Testis (tissue), 2 donors: ENCODE data around the gene RNF17.

ENCODE experiments used
- POLR2A ChIP-seq: fragments of 450-650 bp; IDR thresholded peaks from one replicate; pipeline ENCODE4 v1.6.1; 2017; ENCODE audit warnings: antibody characterized with exemption, mild to moderate bottlenecking, moderate library complexity
- TF ChIP-seq, protein P1 (sequence below), 3 experiments: fragments of 450-650 bp in 2 of 3; fragments of 200-600 bp in 1 of 3; sonication (generic) in 1 of 3; IDR thresholded peaks; one replicate each; pipeline ENCODE4 v1.5.1; 2016 to 2019; ENCODE audit warnings: antibody characterized with exemption in 3 of 3, mild to moderate bottlenecking in 2 of 3, moderate library complexity in 1 of 3

DNA sequence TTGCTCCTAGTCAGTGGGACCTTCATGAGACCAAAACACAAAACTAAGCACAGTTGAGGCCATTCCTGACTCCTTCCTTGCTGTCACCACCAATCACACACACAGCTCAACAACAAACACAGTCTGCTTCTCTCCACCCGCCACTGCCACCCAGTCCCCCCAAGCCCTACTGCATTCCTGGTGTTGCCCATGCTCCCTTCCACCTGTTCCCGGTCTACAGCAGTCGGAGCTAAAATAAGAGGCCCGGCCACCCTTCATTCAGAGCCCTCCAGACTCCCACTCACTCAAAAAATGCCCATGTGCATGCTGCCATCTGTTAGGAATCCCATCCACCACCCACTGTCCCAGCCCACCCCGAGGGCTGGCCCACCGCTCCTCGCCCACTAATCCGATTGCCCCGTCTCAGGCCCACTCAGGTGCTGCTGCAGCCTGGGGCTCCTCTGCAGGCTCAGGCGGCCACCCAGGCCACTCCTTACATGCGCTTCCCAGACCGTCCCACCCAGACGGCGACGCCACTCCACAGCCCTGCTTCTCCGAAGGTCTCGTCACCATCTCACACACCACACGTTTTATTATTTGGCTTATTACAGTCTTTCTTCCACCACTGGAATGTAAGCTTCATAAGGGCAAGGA is 127.6 kb downstream of the RNF17 start:
- TF ChIP-seq, protein P1, sequence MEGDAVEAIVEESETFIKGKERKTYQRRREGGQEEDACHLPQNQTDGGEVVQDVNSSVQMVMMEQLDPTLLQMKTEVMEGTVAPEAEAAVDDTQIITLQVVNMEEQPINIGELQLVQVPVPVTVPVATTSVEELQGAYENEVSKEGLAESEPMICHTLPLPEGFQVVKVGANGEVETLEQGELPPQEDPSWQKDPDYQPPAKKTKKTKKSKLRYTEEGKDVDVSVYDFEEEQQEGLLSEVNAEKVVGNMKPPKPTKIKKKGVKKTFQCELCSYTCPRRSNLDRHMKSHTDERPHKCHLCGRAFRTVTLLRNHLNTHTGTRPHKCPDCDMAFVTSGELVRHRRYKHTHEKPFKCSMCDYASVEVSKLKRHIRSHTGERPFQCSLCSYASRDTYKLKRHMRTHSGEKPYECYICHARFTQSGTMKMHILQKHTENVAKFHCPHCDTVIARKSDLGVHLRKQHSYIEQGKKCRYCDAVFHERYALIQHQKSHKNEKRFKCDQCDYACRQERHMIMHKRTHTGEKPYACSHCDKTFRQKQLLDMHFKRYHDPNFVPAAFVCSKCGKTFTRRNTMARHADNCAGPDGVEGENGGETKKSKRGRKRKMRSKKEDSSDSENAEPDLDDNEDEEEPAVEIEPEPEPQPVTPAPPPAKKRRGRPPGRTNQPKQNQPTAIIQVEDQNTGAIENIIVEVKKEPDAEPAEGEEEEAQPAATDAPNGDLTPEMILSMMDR (IDR thresholded peaks at IDR 0.05) = no peak
- TF ChIP-seq POLR2A = no peak
